H1 (cell line): ENCODE data around the gene B3GALT5. TPM values are rescaled to one million over a fixed set of nuclear protein-coding genes. Genes with fewer than 3 reads are reported as not detected.

Experiments used
- E2F6 ChIP-seq: IDR thresholded peaks from 2 replicates; pipeline ENCODE4 v1.6.1; 2012; ENCODE audit warnings: inconsistent platforms
- GTF2F1 ChIP-seq: IDR thresholded peaks from 2 replicates; pipeline ENCODE4 v1.6.1; 2012; ENCODE audit warnings: low read depth, low read length, improper control_type of control experiment, borderline replicate concordance
- MAX ChIP-seq: IDR thresholded peaks from 2 replicates; pipeline ENCODE4 v1.6.1; 2012; ENCODE audit warnings: inconsistent platforms
- POU5F1 ChIP-seq: IDR thresholded peaks from 2 replicates; pipeline ENCODE4 v1.6.1; 2011; ENCODE audit warnings: low read depth, mild to moderate bottlenecking, low read length, moderate library complexity
- SP1 ChIP-seq: IDR thresholded peaks from 2 replicates; pipeline ENCODE4 v1.6.1; 2011; ENCODE audit warnings: low read depth, low read length
- TAF7 ChIP-seq: optimal IDR thresholded peaks from 2 replicates; pipeline ENCODE3; 2011; ENCODE audit warnings: low read depth, mild to moderate bottlenecking, inconsistent platforms, low read length, moderate library complexity, borderline replicate concordance
- polyA plus RNA-seq, 7 experiments: library from polyadenylated mRNA; depleted of rRNA in 3 of 7; stranded (reverse) in 5 of 7; unstranded in 2 of 7; fragments of >200 nt in 5 of 7; fragments of 200-250 nt in 2 of 7; gene quantifications; 1 replicate in 5 of 7; 2 replicates in 1 of 7; 4 replicates in 1 of 7; pipeline versions ENCODE4 v1.2.1 to v1.2.3, GENCODE V29; 2011 to 2013; ENCODE audit warnings: missing spikeins in 2 of 7, mixed read lengths in 2 of 7
- total RNA-seq: library from RNA; stranded (reverse); fragmentation: NEBNext Ultra II Directional; extraction: Animal tissue kit (Norgen Biotek cat#: 25700); gene quantifications from 2 replicates; pipeline ENCODE4 v1.2.1, GENCODE V29; 2021

The B3GALT5 gene
- total and polyA plus RNA-seq, 2 of the 8 experiments (the other 6 are each of a cell fraction or from before 2014, with no cell fraction given), result 11.9 to 25.1 TPM

GRCh38 chr21:39712273-39712672, 99.5 kb downstream of the B3GALT5 start (continued):
- TF ChIP-seq GTF2F1, result no peak
- no peak for TF ChIP-seq E2F6
- no peak for TF ChIP-seq SP1
- no peak for TF ChIP-seq POU5F1
- no peak for TF ChIP-seq TAF7
- no peak for TF ChIP-seq MAX
